SK-N-SH (cell line): ENCODE data around the gene UNC50. TPM values are rescaled to one million over a fixed set of nuclear protein-coding genes. Genes with fewer than 3 reads are reported as not detected.

Experiments used
- CTCF ChIA-PET: fragments of 300-600, 350-600 bp; formaldehyde crosslinking; extraction: SDS; loops from one replicate; lab custom pipeline; 2021; lab: Yijun Ruan, JAX
- POLR2A ChIA-PET: fragments of 350-600 bp; sonication (Branson Sonifier 250); formaldehyde crosslinking; extraction: SDS; loops from one replicate; lab custom pipeline; 2020; ENCODE audit warnings: antibody characterized with exemption, inconsistent platforms; lab: Yijun Ruan, JAX
- DNase-seq: peaks from one replicate; pipeline ENCODE4 v3.0.0; 2012
- H2AFZ ChIP-seq: fragments of 200-600 bp; sonication (generic); 2 replicates; pipeline ENCODE4 v1.8.1; 2016; ENCODE audit warnings: antibody characterized with exemption, mild to moderate bottlenecking, low read depth
- H3F3A ChIP-seq: fragments of 200-600 bp; sonication (generic); replicated peaks from 2 replicates; pipeline ENCODE3; 2016; ENCODE audit warnings: antibody characterized with exemption, mild to moderate bottlenecking; ENCODE audit not compliant: insufficient read depth
- H3K27ac ChIP-seq, 2 experiments: fragments of 200-500 bp in 1 of 2; fragments of 200-600 bp in 1 of 2; sonication (Bioruptor generic) in 1 of 2; sonication (generic), shearing (Covaris generic) in 1 of 2; 2 replicates each; pipeline versions ENCODE4 v1.5.1 to v1.6.1; 2014 to 2016; ENCODE audit warnings: low read depth in 2 of 2, inconsistent platforms in 1 of 2, low read length in 1 of 2, mild to moderate bottlenecking in 1 of 2, mixed read lengths in 1 of 2
- H3K27me3 ChIP-seq: fragments of 200-600 bp; sonication (generic), shearing (Covaris generic); 2 replicates; pipeline ENCODE4 v1.6.1; 2016; ENCODE audit warnings: mixed run types; ENCODE audit not compliant: insufficient read depth
- H3K36me3 ChIP-seq, 2 experiments: fragments of 200-500 bp in 1 of 2; fragments of 200-600 bp in 1 of 2; sonication (Bioruptor generic) in 1 of 2; sonication (generic) in 1 of 2; replicated peaks in 1 of 2; 2 replicates each; pipeline versions ENCODE3 to v1.5.1; 2014 to 2016; ENCODE audit warnings: low read length in 1 of 2, mild to moderate bottlenecking in 1 of 2; ENCODE audit not compliant: insufficient read depth in 2 of 2, control insufficient read depth in 1 of 2
- H3K4me1 ChIP-seq, 2 experiments: fragments of 200-500 bp in 1 of 2; fragments of 200-600 bp in 1 of 2; sonication (Bioruptor generic) in 1 of 2; sonication (generic), shearing (Covaris generic) in 1 of 2; 2 replicates each; pipeline versions ENCODE4 v1.5.1 to v1.6.1; 2014 to 2016; ENCODE audit warnings: low read depth in 1 of 2, low read length in 1 of 2, mixed run types in 1 of 2; ENCODE audit not compliant: insufficient read depth in 2 of 2, control insufficient read depth in 1 of 2
- H3K4me2 ChIP-seq: fragments of 200-600 bp; sonication (generic), shearing (Covaris generic); 2 replicates; pipeline ENCODE4 v1.6.1; 2017; ENCODE audit warnings: mixed run types
- H3K4me3 ChIP-seq, 2 experiments: fragments of 200-500 bp in 1 of 2; fragments of 200-600 bp in 1 of 2; sonication (Bioruptor generic) in 1 of 2; sonication (generic), shearing (Covaris generic) in 1 of 2; 2 replicates each; pipeline versions ENCODE4 v1.5.1 to v1.8.1; 2014 to 2016; ENCODE audit warnings: low read depth in 2 of 2, inconsistent platforms in 1 of 2, low read length in 1 of 2, mild to moderate bottlenecking in 1 of 2, mixed read lengths in 1 of 2, moderate library complexity in 1 of 2
- H3K79me2 ChIP-seq: fragments of 200-600 bp; sonication (generic); 2 replicates; pipeline ENCODE4 v1.8.1; 2017; ENCODE audit warnings: mild to moderate bottlenecking; ENCODE audit not compliant: insufficient read depth
- H3K9ac ChIP-seq: fragments of 200-600 bp; sonication (generic); 2 replicates; pipeline ENCODE4 v1.6.1; 2017; ENCODE audit warnings: mixed run types
- H3K9me2 ChIP-seq: fragments of 200-600 bp; sonication (generic); 2 replicates; pipeline ENCODE4 v1.6.1; 2017; ENCODE audit warnings: mixed run types
- H3K9me3 ChIP-seq: fragments of 200-600 bp; sonication (generic); 2 replicates; pipeline ENCODE4 v1.6.1; 2017; ENCODE audit warnings: mixed run types, mild to moderate bottlenecking, moderate library complexity
- H4K20me1 ChIP-seq: fragments of 200-600 bp; sonication (generic); 2 replicates; pipeline ENCODE4 v1.6.1; 2017; ENCODE audit warnings: mild to moderate bottlenecking, mixed run types; ENCODE audit not compliant: insufficient read depth
- CHD2 ChIP-seq: fragments of 150-350 bp; IDR thresholded peaks from 2 replicates; pipeline ENCODE4 v1.6.1; 2018; ENCODE audit warnings: low read length; ENCODE audit not compliant: partially characterized antibody
- GABPA ChIP-seq: IDR thresholded peaks from 2 replicates; pipeline ENCODE4 v1.4.0; 2012; ENCODE audit warnings: low read depth, mild to moderate bottlenecking
- GATA2 ChIP-seq: sonication (generic); formaldehyde crosslinking; IDR thresholded peaks from 2 replicates; pipeline ENCODE4 v1.5.0; 2020; ENCODE audit warnings: mild to moderate bottlenecking, missing genetic modification reagents
- JUND ChIP-seq: IDR thresholded peaks from 2 replicates; pipeline ENCODE4 v1.4.0; 2012
- NFIC ChIP-seq: IDR thresholded peaks from 2 replicates; pipeline ENCODE4 v1.4.0; 2012; ENCODE audit warnings: borderline replicate concordance
- NRF1 ChIP-seq: IDR thresholded peaks from 2 replicates; pipeline ENCODE4 v1.6.1; 2012; ENCODE audit warnings: low read depth, mild to moderate bottlenecking, low read length
- POLR2AphosphoS5 ChIP-seq: IDR thresholded peaks from 2 replicates; pipeline ENCODE4 v1.6.1; 2012; ENCODE audit warnings: low read depth, low read length
- RCOR1 ChIP-seq: fragments of 150-350 bp; IDR thresholded peaks from 2 replicates; pipeline ENCODE4 v1.6.1; 2017; ENCODE audit warnings: antibody characterized with exemption, low read length
- TAF1 ChIP-seq: IDR thresholded peaks from 2 replicates; pipeline ENCODE4 v1.6.1; 2012; ENCODE audit warnings: low read depth, mild to moderate bottlenecking, low read length, moderate library complexity, borderline replicate concordance
- TCF12 ChIP-seq: IDR thresholded peaks from 2 replicates; pipeline ENCODE4 v1.4.0; 2012
- TEAD4 ChIP-seq: IDR thresholded peaks from 2 replicates; pipeline ENCODE4 v1.4.0; 2012; ENCODE audit warnings: mild to moderate bottlenecking, borderline replicate concordance; ENCODE audit not compliant: insufficient read depth
- WGBS: methylation state at CpG from one replicate; pipeline ENCODE4 v1.1.6; 2017; ENCODE audit warnings: low lambda C conversion rate; 5-methylcytosine and 5-hydroxymethylcytosine counted together
- polyA plus RNA-seq, 3 experiments: library from polyadenylated mRNA; depleted of rRNA; stranded (reverse); fragments of >200 nt; gene quantifications; 2 replicates each; pipeline ENCODE4 v1.2.3, GENCODE V29; 2012
- TF ChIP-seq, protein P1 (sequence below): fragments of 200-600 bp; sonication (generic); IDR thresholded peaks from 2 replicates; pipeline ENCODE4 v1.6.1; 2017; ENCODE audit warnings: antibody characterized with exemption, mild to moderate bottlenecking, moderate library complexity
- TF ChIP-seq, protein P2 (sequence below): IDR thresholded peaks from 2 replicates; pipeline ENCODE4 v1.4.0; 2012; ENCODE audit warnings: low read depth, borderline replicate concordance
- TF ChIP-seq, protein P3 (sequence below): fragments of 150-350 bp; IDR thresholded peaks from 2 replicates; pipeline ENCODE4 v1.6.1; 2017; ENCODE audit warnings: antibody characterized with exemption, low read length, low read depth, borderline replicate concordance

The UNC50 gene
- polyA plus RNA-seq, 1 of the 3 experiments (the other 2 are of a cell fraction): 46.9 TPM

DNA sequence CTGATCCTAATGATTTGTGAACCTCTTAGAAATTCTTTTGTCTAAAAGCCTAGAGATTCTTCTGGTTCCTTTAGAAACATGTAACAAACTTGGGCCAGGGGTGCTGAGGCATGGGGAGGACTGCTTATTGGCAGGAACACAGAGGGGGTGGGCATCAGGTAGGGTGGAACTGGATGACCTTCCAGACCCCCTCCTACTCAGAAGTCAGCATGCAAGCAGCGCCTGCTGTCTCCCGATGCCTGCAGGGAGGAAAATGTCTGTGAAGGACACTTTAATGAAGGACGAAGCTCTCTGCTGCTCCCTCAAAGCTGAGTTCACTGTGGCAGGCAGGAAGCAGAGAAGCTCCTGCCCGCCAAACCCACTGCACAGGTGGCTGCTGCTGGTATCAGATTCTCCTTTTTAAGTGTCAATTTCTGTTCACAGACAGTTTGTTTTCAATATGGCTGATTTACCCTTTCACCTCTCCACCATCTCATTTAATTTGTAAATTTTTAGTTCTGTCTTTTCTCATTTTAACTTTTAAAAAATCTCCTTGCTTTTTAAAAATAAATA, 19.4 kb upstream of the UNC50 start:
- no peak for TF ChIP-seq NFIC
- no peak for TF ChIP-seq GATA2 (CRISPR knock-in tag)
- TF ChIP-seq TAF1: no peak
- TF ChIP-seq POLR2AphosphoS5: no peak
- TF ChIP-seq TEAD4: no peak
- TF ChIP-seq RCOR1: no peak
- TF ChIP-seq, protein P1, sequence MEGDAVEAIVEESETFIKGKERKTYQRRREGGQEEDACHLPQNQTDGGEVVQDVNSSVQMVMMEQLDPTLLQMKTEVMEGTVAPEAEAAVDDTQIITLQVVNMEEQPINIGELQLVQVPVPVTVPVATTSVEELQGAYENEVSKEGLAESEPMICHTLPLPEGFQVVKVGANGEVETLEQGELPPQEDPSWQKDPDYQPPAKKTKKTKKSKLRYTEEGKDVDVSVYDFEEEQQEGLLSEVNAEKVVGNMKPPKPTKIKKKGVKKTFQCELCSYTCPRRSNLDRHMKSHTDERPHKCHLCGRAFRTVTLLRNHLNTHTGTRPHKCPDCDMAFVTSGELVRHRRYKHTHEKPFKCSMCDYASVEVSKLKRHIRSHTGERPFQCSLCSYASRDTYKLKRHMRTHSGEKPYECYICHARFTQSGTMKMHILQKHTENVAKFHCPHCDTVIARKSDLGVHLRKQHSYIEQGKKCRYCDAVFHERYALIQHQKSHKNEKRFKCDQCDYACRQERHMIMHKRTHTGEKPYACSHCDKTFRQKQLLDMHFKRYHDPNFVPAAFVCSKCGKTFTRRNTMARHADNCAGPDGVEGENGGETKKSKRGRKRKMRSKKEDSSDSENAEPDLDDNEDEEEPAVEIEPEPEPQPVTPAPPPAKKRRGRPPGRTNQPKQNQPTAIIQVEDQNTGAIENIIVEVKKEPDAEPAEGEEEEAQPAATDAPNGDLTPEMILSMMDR: no peak
- TF ChIP-seq CHD2: no peak
- TF ChIP-seq, protein P2, sequence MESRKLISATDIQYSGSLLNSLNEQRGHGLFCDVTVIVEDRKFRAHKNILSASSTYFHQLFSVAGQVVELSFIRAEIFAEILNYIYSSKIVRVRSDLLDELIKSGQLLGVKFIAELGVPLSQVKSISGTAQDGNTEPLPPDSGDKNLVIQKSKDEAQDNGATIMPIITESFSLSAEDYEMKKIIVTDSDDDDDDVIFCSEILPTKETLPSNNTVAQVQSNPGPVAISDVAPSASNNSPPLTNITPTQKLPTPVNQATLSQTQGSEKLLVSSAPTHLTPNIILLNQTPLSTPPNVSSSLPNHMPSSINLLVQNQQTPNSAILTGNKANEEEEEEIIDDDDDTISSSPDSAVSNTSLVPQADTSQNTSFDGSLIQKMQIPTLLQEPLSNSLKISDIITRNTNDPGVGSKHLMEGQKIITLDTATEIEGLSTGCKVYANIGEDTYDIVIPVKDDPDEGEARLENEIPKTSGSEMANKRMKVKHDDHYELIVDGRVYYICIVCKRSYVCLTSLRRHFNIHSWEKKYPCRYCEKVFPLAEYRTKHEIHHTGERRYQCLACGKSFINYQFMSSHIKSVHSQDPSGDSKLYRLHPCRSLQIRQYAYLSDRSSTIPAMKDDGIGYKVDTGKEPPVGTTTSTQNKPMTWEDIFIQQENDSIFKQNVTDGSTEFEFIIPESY: no peak
- no peak for TF ChIP-seq TCF12
- TF ChIP-seq, protein P3, sequence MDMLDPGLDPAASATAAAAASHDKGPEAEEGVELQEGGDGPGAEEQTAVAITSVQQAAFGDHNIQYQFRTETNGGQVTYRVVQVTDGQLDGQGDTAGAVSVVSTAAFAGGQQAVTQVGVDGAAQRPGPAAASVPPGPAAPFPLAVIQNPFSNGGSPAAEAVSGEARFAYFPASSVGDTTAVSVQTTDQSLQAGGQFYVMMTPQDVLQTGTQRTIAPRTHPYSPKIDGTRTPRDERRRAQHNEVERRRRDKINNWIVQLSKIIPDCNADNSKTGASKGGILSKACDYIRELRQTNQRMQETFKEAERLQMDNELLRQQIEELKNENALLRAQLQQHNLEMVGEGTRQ: no peak
- no peak for TF ChIP-seq JUND
- TF ChIP-seq NRF1: no peak
- TF ChIP-seq GABPA: no peak
- TF ChIP-seq, all 33 proteins: peak for 0
- H3K79me2 ChIP-seq: no peaks in the 10 kb centered on the region
- no peak overlapping the region for H3K27ac ChIP-seq
- H4K20me1 ChIP-seq: no peaks in the 10 kb centered on the region
- H3K4me2 ChIP-seq: no peak overlapping the region
- H3K27me3 ChIP-seq: no peaks in the 10 kb centered on the region
- no peaks in the 10 kb centered on the region for H3K9me2 ChIP-seq
- H3K4me3 ChIP-seq: no peak overlapping the region
- no peak overlapping the region for H3K9ac ChIP-seq
- H2AFZ ChIP-seq: no peak overlapping the region
- ChIA-PET CTCF (interaction anchor here (1.0 to 1.8 kb wide), 3 partner anchors 9 to 20 kb away, joined by 3 to 5 read pairs (median 4); no protein-coding TSS in a partner anchor), POLR2A (no interaction called here)
- H3K36me3 ChIP-seq: peaks cover 0 to 24% of the 10 kb centered on the region in 2 experiments
- H3F3A ChIP-seq: no peaks in the 10 kb centered on the region
- 75% methylated on average over 1 of the region's 4 CpGs for WGBS
- H3K9me3 ChIP-seq: no peaks in the 10 kb centered on the region
- H3K4me1 ChIP-seq: no peaks in the 10 kb centered on the region
- DNase-seq: no peak
